Glutamatergic neuron (in vitro differentiated cells): ENCODE measurements around the gene LYPD6B. TPM values are rescaled to one million over a fixed set of nuclear protein-coding genes. Genes with fewer than 3 reads are reported as not detected.

Source experiments
- DNase-seq: peaks from one replicate; pipeline ENCODE4 v3.0.0; 2022
- H3K27ac Mint-ChIP-seq: one replicate; pipeline ENCODE4 v1.8.0; 2020; ENCODE audit warnings: mild to moderate bottlenecking, mixed read lengths, inconsistent platforms; ENCODE audit not compliant: unreplicated experiment
- H3K27me3 Mint-ChIP-seq: one replicate; pipeline ENCODE4 v1.8.0; 2020; ENCODE audit warnings: mild to moderate bottlenecking, moderate library complexity, mixed read lengths, inconsistent platforms; ENCODE audit not compliant: unreplicated experiment
- H3K36me3 Mint-ChIP-seq: one replicate; pipeline ENCODE4 v1.8.0; 2020; ENCODE audit warnings: mild to moderate bottlenecking, mixed read lengths, inconsistent platforms; ENCODE audit not compliant: unreplicated experiment
- H3K4me1 Mint-ChIP-seq: one replicate; pipeline ENCODE4 v1.8.0; 2020; ENCODE audit warnings: mild to moderate bottlenecking, low read depth, mixed read lengths, inconsistent platforms; ENCODE audit not compliant: unreplicated experiment
- H3K4me3 Mint-ChIP-seq: one replicate; pipeline ENCODE4 v1.8.0; 2020; ENCODE audit warnings: mild to moderate bottlenecking, mixed read lengths, inconsistent platforms; ENCODE audit not compliant: unreplicated experiment
- H3K9me3 Mint-ChIP-seq: one replicate; pipeline ENCODE4 v1.8.0; 2020; ENCODE audit warnings: mild to moderate bottlenecking, moderate library complexity, mixed read lengths, inconsistent platforms; ENCODE audit not compliant: unreplicated experiment
- CTCF ChIP-seq: fragments of 200-600 bp; sonication (generic); IDR thresholded peaks from one replicate; pipeline ENCODE4 v1.5.0; 2021; ENCODE audit not compliant: partially characterized antibody, unreplicated experiment
- total RNA-seq: library from RNA; stranded (reverse); fragmentation: NEBNext Ultra II Directional; extraction: Animal tissue kit (Norgen Biotek cat#: 25700); gene quantifications from one replicate; pipeline ENCODE4 v1.2.1, GENCODE V29; 2021; ENCODE audit not compliant: unreplicated experiment

LYPD6B gene
- total RNA-seq, 1 donor from 2014 or later = 0.69 TPM

- Mint-ChIP-seq H3K9me3 (no peaks in the 10 kb centered on the region), H3K4me1 (peaks cover 3% of the 10 kb centered on the region), H3K27me3 (no peaks in the 10 kb centered on the region), H3K36me3 (no peaks in the 10 kb centered on the region), H3K27ac (no peak overlapping the region), H3K4me3 (no peak overlapping the region)
- TF ChIP-seq CTCF = no peak
- DNase-seq = no peak
Measured at GRCh38 chr2:149056541-149057255, 18.2 kb downstream of the LYPD6B start.

- no peak overlapping the region for H3K27ac Mint-ChIP-seq
Measured at GRCh38 chr2:149057401-149057800, 18.9 kb downstream of the LYPD6B start.

GRCh38 chr2:149058936-149059335 lies 20.4 kb downstream of the LYPD6B start:
- Mint-ChIP-seq H3K4me1 (peaks cover 3% of the 10 kb centered on the region), H3K36me3 (no peaks in the 10 kb centered on the region), H3K4me3 (no peak overlapping the region), H3K27me3 (no peaks in the 10 kb centered on the region), H3K27ac (no peak overlapping the region), H3K9me3 (no peaks in the 10 kb centered on the region)
- no peak for DNase-seq
- no peak for TF ChIP-seq CTCF

More at GRCh38 chr2:149057401-149057800, 18.9 kb downstream of the LYPD6B start:
- Mint-ChIP-seq H3K9me3 (no peaks in the 10 kb centered on the region), H3K4me3 (no peak overlapping the region), H3K4me1 (peaks cover 3% of the 10 kb centered on the region), H3K36me3 (no peaks in the 10 kb centered on the region), H3K27me3 (no peaks in the 10 kb centered on the region)
- TF ChIP-seq CTCF = no peak
- no peak for DNase-seq

- Mint-ChIP-seq H3K4me1 (peaks cover 9% of the 10 kb centered on the region), H3K4me3 (no peak overlapping the region), H3K27me3 (no peaks in the 10 kb centered on the region), H3K36me3 (no peaks in the 10 kb centered on the region), H3K27ac (no peak overlapping the region), H3K9me3 (no peaks in the 10 kb centered on the region)
- no peak for TF ChIP-seq CTCF
- DNase-seq = no peak
Measured at GRCh38 chr2:149059822-149060221, 21.3 kb downstream of the LYPD6B start.

GRCh38 chr2:149061133-149061745 lies 22.7 kb downstream of the LYPD6B start:
- H3K36me3 Mint-ChIP-seq = no peaks in the 10 kb centered on the region
- no peak overlapping the region for H3K27ac Mint-ChIP-seq
- no peak for DNase-seq
- peaks cover 13% of the 10 kb centered on the region for H3K4me1 Mint-ChIP-seq
- H3K4me3 Mint-ChIP-seq = no peak overlapping the region
- no peak for TF ChIP-seq CTCF
- H3K9me3 Mint-ChIP-seq = no peaks in the 10 kb centered on the region
- H3K27me3 Mint-ChIP-seq = no peaks in the 10 kb centered on the region
